NCI-H510A treated with DMSO at 0.1 percent for 48 hours (cell line): Measurements from ENCODE around the gene KCTD21.

Source experiments
- DNase-seq: peaks from one replicate; lab custom pipeline; 2025; lab: John Stamatoyannopoulos, UW

Gene KCTD21

GRCh38 chr11:78139422-78140391, 48.7 kb downstream of the KCTD21 start, which contains the start of gene ALG8:
TSS of gene ALG8 (minus strand) at chr11:78139626. CDS start at chr11:78139588, 38 bp downstream.
- DNase-seq = peak; percentile 98

DNA sequence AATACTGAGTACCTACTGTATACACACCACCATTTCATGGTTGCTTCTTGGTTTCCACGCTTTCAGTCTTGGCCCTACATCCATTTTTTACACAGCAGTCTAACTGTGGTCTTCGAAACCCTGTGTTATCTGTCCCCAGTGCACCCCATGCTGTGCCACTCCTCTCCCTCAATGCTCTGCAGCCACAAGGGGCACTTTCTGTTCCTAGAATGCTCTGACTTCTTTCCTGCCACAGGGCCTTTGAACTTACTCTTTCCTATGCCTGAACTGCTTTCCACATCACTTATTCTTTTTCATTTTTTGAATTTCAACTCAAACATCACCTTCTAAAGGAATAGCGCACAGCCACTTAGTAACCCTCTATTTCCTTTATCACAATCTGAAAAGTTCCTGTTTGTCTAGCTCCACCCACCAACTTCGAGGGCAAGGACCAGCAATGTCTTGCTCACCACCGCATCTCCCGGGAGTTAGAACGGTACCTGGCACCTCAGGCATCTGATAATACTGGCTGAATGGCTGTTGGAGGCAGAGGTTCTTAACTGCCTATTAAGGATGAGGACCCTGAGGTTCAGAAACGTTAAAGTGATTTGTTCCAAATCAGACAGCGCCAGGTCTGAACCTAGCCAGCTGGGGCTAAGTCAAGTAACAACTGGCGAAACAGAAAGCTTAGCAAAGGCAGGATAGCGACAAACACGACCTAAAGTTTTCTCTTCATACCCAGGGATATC, 49.6 kb downstream of the KCTD21 start:
- peak; percentile 68 for DNase-seq

DNA sequence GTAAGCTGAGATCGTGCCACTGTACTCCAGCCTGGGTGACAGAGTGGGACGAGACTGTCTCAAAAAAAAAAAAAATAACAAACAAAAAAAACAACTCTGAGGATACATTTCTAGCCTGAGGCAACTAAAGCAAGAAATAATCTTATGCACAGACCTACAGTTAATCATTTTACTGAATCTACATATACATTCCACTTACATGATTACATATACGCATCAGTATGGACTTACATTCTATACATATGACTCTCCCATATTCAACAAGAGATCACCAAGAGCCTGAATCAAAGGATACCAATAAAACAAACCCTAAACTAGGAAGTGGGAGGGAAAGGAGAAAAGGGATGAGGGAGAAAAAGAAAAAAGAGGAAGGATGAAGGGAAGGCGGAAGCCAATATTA, 50.1 kb downstream of the KCTD21 start:
- DNase-seq = no peak

DNA sequence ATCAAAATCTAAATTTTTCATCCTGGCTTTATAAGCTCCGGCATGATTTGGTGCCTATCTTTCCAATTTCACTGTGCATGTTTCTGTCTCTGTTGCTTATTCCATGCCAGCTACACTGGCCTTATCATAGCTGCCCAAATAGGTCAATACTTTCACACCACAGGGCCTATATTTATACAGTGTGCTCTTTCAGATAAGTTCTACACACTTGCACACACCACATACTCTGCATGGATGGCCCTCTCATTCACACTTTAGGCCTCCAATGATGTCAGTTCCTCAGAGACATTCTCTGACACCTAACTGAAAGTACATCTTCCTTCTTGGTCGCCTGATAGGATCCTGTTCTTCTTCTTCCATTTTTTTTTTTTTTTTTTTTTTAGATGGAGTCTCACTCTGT, 56.0 kb downstream of the KCTD21 start:
- no peak for DNase-seq

DNA sequence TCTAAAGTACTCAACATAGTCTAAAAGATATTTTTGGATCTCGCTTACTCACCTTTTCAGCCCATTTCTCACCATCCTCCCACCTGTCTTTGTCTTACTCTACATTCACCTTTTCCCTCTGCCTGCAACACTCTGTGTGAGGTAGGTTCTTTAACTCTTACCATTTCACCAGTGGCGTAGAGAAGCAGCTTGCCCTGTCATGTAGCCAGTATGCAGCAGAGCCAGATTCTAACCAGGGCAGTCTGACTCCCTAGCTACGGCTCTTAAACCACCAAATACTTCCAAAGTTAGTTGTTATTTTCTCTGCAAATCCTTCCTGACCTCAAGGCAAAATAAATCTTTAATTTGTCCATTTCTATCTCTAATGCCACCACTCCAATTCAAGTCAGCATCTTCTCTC, 56.5 kb downstream of the KCTD21 start:
- DNase-seq = no peak

DNA sequence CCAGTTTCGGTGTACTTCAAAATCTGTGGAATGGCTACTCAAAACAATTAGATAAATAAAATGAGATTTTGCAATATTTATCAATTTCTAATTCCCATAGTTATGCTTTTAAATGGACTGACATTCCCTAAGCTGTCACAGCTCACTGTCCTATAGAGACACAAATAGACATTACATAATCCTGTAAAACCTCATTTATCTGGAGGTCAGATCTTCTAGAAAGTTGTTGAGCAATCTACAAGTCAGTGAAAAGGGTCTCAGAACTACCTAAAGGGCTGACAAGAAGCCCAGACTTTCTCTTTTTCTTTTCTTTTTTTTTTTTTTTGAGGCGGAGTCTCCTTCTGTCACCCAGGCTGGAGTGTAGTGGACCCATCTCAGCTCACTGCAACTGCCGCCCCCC, 61.0 kb downstream of the KCTD21 start:
- DNase-seq = no peak
